ENCODE measurements around the gene MICAL3. TPM values are rescaled to one million over a fixed set of nuclear protein-coding genes. Genes with fewer than 3 reads are reported as not detected.

The MICAL3 gene
- total RNA-seq, 4 donors from 2014 or later = 24.3 to 29.7 (median 28.2) TPM

DNA sequence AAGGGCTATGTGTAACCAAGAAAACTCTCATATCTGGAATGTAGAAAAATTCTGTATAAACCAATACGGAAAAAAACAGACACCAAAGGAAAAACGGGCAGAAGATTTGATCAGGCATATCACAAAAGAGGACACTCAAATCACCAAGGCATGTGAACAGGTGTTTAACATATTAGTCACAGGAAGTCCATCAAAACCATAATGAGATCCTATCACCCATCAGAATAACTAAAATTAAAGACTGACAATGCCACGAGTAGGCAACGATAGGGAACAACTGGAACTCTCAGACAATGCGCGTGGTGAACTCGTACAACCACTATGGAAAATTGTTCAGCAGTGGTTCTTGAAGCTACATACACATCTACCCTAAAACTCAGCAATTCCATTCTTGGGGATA lies 94.5 kb downstream of the MICAL3 start:
- no peak for DNase-seq (ENCODE audit: low spot score in 2 of 2)
- no peak overlapping the region for H3K4me3 ChIP-seq (ENCODE audit: low read depth, poor library complexity, severe bottlenecking)
- intact Hi-C loops (cut with DNase I; ENCODE audit: low total_unique reads) = no loop called here
- no peak for TF ChIP-seq POLR2A (IDR thresholded peaks at IDR 0.05)
- TF ChIP-seq, protein P1, sequence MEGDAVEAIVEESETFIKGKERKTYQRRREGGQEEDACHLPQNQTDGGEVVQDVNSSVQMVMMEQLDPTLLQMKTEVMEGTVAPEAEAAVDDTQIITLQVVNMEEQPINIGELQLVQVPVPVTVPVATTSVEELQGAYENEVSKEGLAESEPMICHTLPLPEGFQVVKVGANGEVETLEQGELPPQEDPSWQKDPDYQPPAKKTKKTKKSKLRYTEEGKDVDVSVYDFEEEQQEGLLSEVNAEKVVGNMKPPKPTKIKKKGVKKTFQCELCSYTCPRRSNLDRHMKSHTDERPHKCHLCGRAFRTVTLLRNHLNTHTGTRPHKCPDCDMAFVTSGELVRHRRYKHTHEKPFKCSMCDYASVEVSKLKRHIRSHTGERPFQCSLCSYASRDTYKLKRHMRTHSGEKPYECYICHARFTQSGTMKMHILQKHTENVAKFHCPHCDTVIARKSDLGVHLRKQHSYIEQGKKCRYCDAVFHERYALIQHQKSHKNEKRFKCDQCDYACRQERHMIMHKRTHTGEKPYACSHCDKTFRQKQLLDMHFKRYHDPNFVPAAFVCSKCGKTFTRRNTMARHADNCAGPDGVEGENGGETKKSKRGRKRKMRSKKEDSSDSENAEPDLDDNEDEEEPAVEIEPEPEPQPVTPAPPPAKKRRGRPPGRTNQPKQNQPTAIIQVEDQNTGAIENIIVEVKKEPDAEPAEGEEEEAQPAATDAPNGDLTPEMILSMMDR (IDR thresholded peaks at IDR 0.05) = no peak
- 78 to 88% methylated on average over 7 of the region's 7 CpGs for WGBS, 2 donors

DNA sequence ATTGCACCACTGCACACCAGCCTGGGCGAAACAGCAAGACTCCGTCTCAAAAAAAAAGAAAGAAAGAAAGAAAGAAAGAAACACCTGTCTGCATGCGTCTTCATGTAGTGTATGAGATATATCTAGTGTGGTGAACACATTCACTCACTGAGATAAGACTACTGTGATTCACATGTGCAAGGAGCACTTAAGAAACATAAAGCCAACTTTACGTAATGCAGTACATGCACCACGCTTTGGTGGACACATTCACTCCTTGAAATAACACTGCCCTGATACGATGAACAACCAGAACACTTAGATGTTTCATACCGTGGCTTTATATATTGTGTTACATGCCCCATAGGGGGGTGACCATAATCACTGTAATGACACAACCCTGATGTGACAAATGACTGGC lies 96.0 kb downstream of the MICAL3 start:
- DNase-seq (ENCODE audit: low spot score in 2 of 2) = no peak
- no peak overlapping the region for H3K4me3 ChIP-seq (ENCODE audit: low read depth, poor library complexity, severe bottlenecking)
- WGBS, 2 donors = 88 to 95% methylated on average over 7 of the region's 7 CpGs
- TF ChIP-seq POLR2A (IDR thresholded peaks at IDR 0.05) = no peak
- TF ChIP-seq, protein P1 (IDR thresholded peaks at IDR 0.05) = no peak
- intact Hi-C loops (cut with DNase I; ENCODE audit: low total_unique reads) = no loop called here

DNA sequence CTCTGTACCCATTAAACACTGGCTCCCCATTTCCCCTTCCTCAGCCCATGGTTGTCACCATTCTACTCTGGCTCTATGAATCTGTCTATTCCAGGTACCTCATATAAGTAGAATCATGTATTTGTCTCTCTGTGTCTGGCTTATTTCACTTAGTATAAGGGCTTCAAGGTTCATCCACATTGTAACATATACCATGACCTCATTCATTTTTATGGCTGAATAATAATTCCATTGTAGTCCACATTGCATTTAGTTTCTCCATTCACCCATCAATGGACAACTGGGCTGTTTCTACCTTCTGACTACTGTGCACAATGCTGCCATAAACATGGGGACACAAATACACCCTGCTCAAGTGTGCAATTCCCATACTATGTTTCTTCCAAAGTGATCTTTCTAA lies 97.3 kb downstream of the MICAL3 start:
- intact Hi-C loops (cut with DNase I; ENCODE audit: low total_unique reads) = no loop called here
- TF ChIP-seq, protein P1 (IDR thresholded peaks at IDR 0.05) = no peak
- TF ChIP-seq POLR2A (IDR thresholded peaks at IDR 0.05) = no peak
- no peak overlapping the region for H3K4me3 ChIP-seq (ENCODE audit: low read depth, poor library complexity, severe bottlenecking)
- no peak for DNase-seq (ENCODE audit: low spot score in 2 of 2)

DNA sequence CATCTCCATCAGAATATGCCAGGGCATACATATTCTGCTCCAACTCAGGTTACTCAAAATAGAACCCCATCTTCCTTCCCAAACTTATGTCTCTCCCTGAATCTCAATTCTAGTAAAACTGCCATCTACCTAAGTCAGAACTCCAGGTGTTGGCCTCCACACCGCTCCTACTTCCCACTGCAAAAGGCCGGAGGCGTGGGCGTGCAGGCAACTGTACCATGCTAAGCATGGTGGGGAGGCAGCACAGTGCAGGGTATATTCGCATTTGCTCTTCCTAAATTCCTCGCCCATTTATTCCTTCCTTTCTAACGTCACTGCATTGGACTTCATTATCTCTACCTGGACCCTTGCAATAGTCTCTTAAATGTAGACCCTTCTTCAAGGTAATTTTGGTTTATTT lies 97.8 kb downstream of the MICAL3 start:
- DNase-seq (ENCODE audit: low spot score in 2 of 2) = no peak
- intact Hi-C loops (cut with DNase I; ENCODE audit: low total_unique reads) = no loop called here
- WGBS, 2 donors = 96 to 97% methylated on average over 7 of the region's 7 CpGs

DNA sequence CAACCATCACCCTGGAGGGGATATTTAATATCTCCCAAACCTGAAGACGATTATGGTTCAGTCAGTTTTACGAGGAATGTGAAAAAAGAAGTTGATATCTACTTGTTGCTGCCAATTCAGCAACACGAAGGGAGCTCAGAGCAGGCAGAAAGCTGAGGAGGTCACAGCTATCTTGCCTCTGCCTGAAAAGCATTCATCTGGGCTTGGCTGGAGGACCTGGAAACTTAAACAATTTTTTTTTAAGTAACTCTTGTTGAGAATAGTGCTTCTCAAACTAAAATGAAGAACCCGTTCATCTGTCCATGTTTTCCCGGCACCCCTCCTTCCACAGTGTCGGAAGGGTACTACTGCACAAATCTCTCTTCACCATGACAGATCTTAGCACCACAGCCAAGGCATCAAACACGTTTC lies 98.9 kb downstream of the MICAL3 start:
- DNase-seq (ENCODE audit: low spot score in 2 of 2) = no peak
- intact Hi-C loops (cut with DNase I; ENCODE audit: low total_unique reads) = no loop called here
- WGBS, 2 donors = 57 to 64% methylated on average over 7 of the region's 7 CpGs
- H3K4me3 ChIP-seq (ENCODE audit: low read depth, poor library complexity, severe bottlenecking) = no peak overlapping the region
- TF ChIP-seq, protein P1 (IDR thresholded peaks at IDR 0.05) = no peak
- TF ChIP-seq POLR2A (IDR thresholded peaks at IDR 0.05) = no peak

More for the DNA sequence above, 97.8 kb downstream of the MICAL3 start:
- no peak for TF ChIP-seq POLR2A (IDR thresholded peaks at IDR 0.05)
- TF ChIP-seq, protein P1 (IDR thresholded peaks at IDR 0.05) = no peak
- no peak overlapping the region for H3K4me3 ChIP-seq (ENCODE audit: low read depth, poor library complexity, severe bottlenecking)

DNA sequence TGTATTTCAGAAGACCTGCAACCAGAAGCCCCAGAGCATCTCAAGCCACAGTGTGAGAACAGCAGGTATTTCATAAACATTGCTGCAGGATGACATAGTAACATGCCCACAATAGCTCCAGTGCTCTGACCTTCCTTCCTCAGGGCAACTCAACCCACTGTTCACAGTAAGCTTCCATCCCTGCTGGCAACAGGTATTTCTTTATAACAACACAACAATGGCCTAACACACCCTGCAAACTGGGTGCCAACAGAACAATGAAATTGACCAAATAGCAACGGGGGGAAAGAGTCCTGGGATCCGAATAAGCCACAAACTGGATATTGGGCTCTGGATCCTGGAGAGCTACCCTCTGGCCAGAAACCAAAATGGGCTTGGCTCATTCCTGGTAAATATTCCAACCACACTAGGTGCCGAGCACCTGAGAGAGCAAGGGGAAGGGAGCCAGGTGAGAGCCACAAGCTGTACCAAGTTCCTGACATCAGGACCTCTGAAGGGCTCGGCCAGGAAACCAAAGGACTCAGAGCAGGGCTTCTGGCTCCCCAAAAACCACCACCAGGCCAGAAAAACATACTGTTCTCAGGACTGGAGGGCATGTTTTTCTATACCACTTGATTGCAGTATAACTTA lies 99.5 kb downstream of the MICAL3 start:
- DNase-seq (ENCODE audit: low spot score in 2 of 2) = no peak

More for the DNA sequence above, 99.5 kb downstream of the MICAL3 start:
- H3K4me3 ChIP-seq (ENCODE audit: low read depth, poor library complexity, severe bottlenecking) = no peak overlapping the region
- TF ChIP-seq, protein P1 (IDR thresholded peaks at IDR 0.05) = no peak
- no peak for TF ChIP-seq POLR2A (IDR thresholded peaks at IDR 0.05)
- 42 to 53% methylated on average over 4 of the region's 4 CpGs for WGBS, 2 donors
- intact Hi-C loops (cut with DNase I; ENCODE audit: low total_unique reads) = no loop called here
